A549 (cell line): Measurements from ENCODE around the gene ZFPL1. TPM values are rescaled to one million over a fixed set of nuclear protein-coding genes. Genes with fewer than 3 reads are reported as not detected.

Source experiments
- ATAC-seq, 2 experiments: fragments of 200-7000 bp in 1 of 2; fragments of >200 bp in 1 of 2; cut with Nextera tagmentation in 1 of 2; cut with Tn5 transposase in 1 of 2; 3 replicates each; pipeline versions ENCODE4 v1.8.0 to v1.9.1; 2018 to 2020; ENCODE audit warnings: mild to moderate bottlenecking in 1 of 2, moderate library complexity in 1 of 2
- CTCF ChIA-PET: fragments of 300-600 bp; sonication (Branson Sonifier 250); formaldehyde crosslinking; extraction: SDS; loops from one replicate; lab custom pipeline; 2021; ENCODE audit warnings: antibody characterized with exemption, inconsistent platforms; lab: Yijun Ruan, JAX
- POLR2A ChIA-PET: fragments of 350-600 bp; formaldehyde crosslinking; extraction: SDS; loops from one replicate; lab custom pipeline; 2021; ENCODE audit warnings: antibody characterized with exemption, inconsistent platforms; lab: Yijun Ruan, JAX
- DNase-seq, 2 experiments: peaks; one replicate each; pipeline versions ENCODE4 v3.0.0 to v3.0.0-alpha.2; 2011 to 2016; ENCODE audit warnings: low read depth in 1 of 2, low spot score in 1 of 2
- FAIRE-seq: peaks from 2 replicates; lab custom pipeline; 2011; peaks lifted over from hg19 to GRCh38; lab: Jason Lieb, UNC
- H3K27ac ChIP-seq, 2 experiments: fragments of >200 bp; sonication (Bioruptor Twin); formaldehyde crosslinking; 3 replicates each; pipeline ENCODE4 v1.5.1; 2016 to 2017
- H3K4me1 ChIP-seq: fragments of >200 bp; sonication (Bioruptor Twin); formaldehyde crosslinking; 3 replicates; pipeline ENCODE4 v1.6.1; 2016
- H3K4me2 ChIP-seq: fragments of >200 bp; sonication (Bioruptor Twin); formaldehyde crosslinking; 3 replicates; pipeline ENCODE4 v1.6.1; 2016
- H3K4me3 ChIP-seq: fragments of >200 bp; sonication (Bioruptor Twin); formaldehyde crosslinking; 3 replicates; pipeline ENCODE4 v1.5.1; 2016
- H3K9me3 ChIP-seq: fragments of >200 bp; sonication (Bioruptor Twin); formaldehyde crosslinking; 3 replicates; pipeline ENCODE4 v1.6.1; 2016
- BHLHE40 ChIP-seq: IDR thresholded peaks from 2 replicates; pipeline ENCODE4 v1.6.1; 2012; ENCODE audit warnings: low read depth, low read length, inconsistent platforms
- CBX2 ChIP-seq: fragments of 200-600 bp; sonication (generic); IDR thresholded peaks from 2 replicates; pipeline ENCODE4 v1.6.1; 2016; ENCODE audit warnings: low read depth, mild to moderate bottlenecking, borderline replicate concordance
- CEBPB ChIP-seq, 2 experiments: fragments of >200 bp in 1 of 2; sonication (Bioruptor Twin) in 1 of 2; formaldehyde crosslinking in 1 of 2; IDR thresholded peaks; 2 replicates each; pipeline ENCODE4 v1.6.1; 2012 to 2016
- CHD4 ChIP-seq: fragments of 200-600 bp; sonication (generic); IDR thresholded peaks from 2 replicates; pipeline ENCODE4 v1.6.1; 2016; ENCODE audit warnings: antibody characterized with exemption, mild to moderate bottlenecking, borderline replicate concordance
- FOSL2 ChIP-seq, 2 experiments: fragments of 450-650 bp in 1 of 2; fragments of >200 bp in 1 of 2; sonication (Bioruptor Twin) in 1 of 2; formaldehyde crosslinking; IDR thresholded peaks; 2 replicates each; pipeline versions ENCODE4 v1.5.0 to v1.6.1; 2016 to 2020; ENCODE audit warnings: mild to moderate bottlenecking in 1 of 2, moderate library complexity in 1 of 2
- FOXS1 ChIP-seq: fragments of 250-450 bp; sonication (Bioruptor Pico); IDR thresholded peaks from 2 replicates; pipeline ENCODE4 v1.5.0; 2020; ENCODE audit warnings: mild to moderate bottlenecking, moderate library complexity
- GATA3 ChIP-seq: IDR thresholded peaks from 2 replicates; pipeline ENCODE4 v1.6.1; 2012; ENCODE audit warnings: borderline replicate concordance
- HOXA7 ChIP-seq: fragments of 250-450 bp; sonication (Bioruptor Pico); IDR thresholded peaks from 2 replicates; pipeline ENCODE4 v1.5.0; 2020; ENCODE audit warnings: mild to moderate bottlenecking, moderate library complexity
- HOXB5 ChIP-seq: fragments of 250-450 bp; sonication (Bioruptor Pico); IDR thresholded peaks from 2 replicates; pipeline ENCODE4 v1.5.0; 2020; ENCODE audit warnings: mild to moderate bottlenecking, moderate library complexity
- KDM5A ChIP-seq: fragments of 200-600 bp; sonication (generic); IDR thresholded peaks from 2 replicates; pipeline ENCODE4 v1.6.1; 2016; ENCODE audit warnings: antibody characterized with exemption, mild to moderate bottlenecking
- MYC ChIP-seq: IDR thresholded peaks from 2 replicates; pipeline ENCODE4 v1.6.1; 2012; ENCODE audit warnings: mild to moderate bottlenecking, inconsistent platforms, low read length, improper control_type of control experiment, borderline replicate concordance
- NPAS2 ChIP-seq: fragments of 250-450 bp; sonication (Bioruptor Pico); IDR thresholded peaks from 2 replicates; pipeline ENCODE4 v1.8.0; 2022; ENCODE audit warnings: mild to moderate bottlenecking, moderate library complexity, borderline replicate concordance
- POLR2A ChIP-seq: IDR thresholded peaks from 2 replicates; pipeline ENCODE4 v1.6.1; 2012; ENCODE audit warnings: mild to moderate bottlenecking, low read length
- RAD21 ChIP-seq, 2 experiments: fragments of >200 bp in 1 of 2; sonication (Bioruptor Twin) in 1 of 2; formaldehyde crosslinking in 1 of 2; IDR thresholded peaks in 1 of 2; conservative IDR thresholded peaks in 1 of 2; 2 replicates in 1 of 2; 3 replicates in 1 of 2; pipeline ENCODE4 v1.6.1; 2012 to 2018; ENCODE audit warnings: inconsistent platforms in 1 of 2
- RCOR1 ChIP-seq: fragments of 150-350 bp; IDR thresholded peaks from 2 replicates; pipeline ENCODE4 v1.6.1; 2014; ENCODE audit warnings: antibody characterized with exemption, low read length, low read depth
- RFX5 ChIP-seq: fragments of 450-650 bp; IDR thresholded peaks from 2 replicates; pipeline ENCODE4 v1.7.1; 2014; ENCODE audit warnings: antibody characterized with exemption, mild to moderate bottlenecking, moderate library complexity
- RNF2 ChIP-seq: fragments of 200-600 bp; sonication (generic); IDR thresholded peaks from 2 replicates; pipeline ENCODE4 v1.6.1; 2016; ENCODE audit warnings: low read depth, mild to moderate bottlenecking, antibody characterized with exemption, moderate library complexity, borderline replicate concordance
- SMC3 ChIP-seq: fragments of >200 bp; sonication (Bioruptor Twin); formaldehyde crosslinking; IDR thresholded peaks from 3 replicates; pipeline ENCODE4 v1.6.1; 2018; ENCODE audit warnings: inconsistent platforms
- TFCP2L1 ChIP-seq: fragments of 250-450 bp; sonication (Bioruptor Pico); IDR thresholded peaks from 2 replicates; pipeline ENCODE4 v1.5.0; 2021; ENCODE audit warnings: mild to moderate bottlenecking
- WGBS: methylation state at CpG from one replicate; pipeline ENCODE4 v1.1.6; 2017; ENCODE audit errors: missing lambda C conversion rate; 5-methylcytosine and 5-hydroxymethylcytosine counted together
- polyA plus RNA-seq, 4 experiments: library from polyadenylated mRNA; depleted of rRNA in 3 of 4; stranded (reverse); fragments of >200 nt; fragmentation: RNase III in 1 of 4; extraction: RNeasy Plus Mini Kit Qiagen cat#74134 plus additional on column Dnase treatment in 1 of 4; gene quantifications; 2 replicates in 3 of 4; 3 replicates in 1 of 4; pipeline ENCODE4 v1.2.3, GENCODE V29; 2011 to 2017
- TF ChIP-seq, protein P1 (sequence below): fragments of 450-650 bp; IDR thresholded peaks from 2 replicates; pipeline ENCODE4 v1.6.1; 2014; ENCODE audit warnings: antibody characterized with exemption
- TF ChIP-seq, protein P2 (sequence below): fragments of >200 bp; sonication (Bioruptor Twin); formaldehyde crosslinking; IDR thresholded peaks from 3 replicates; pipeline ENCODE4 v1.5.1; 2016
- TF ChIP-seq, protein P3 (sequence below): IDR thresholded peaks from 2 replicates; pipeline ENCODE4 v1.6.1; 2012; ENCODE audit warnings: low read depth, borderline replicate concordance
- TF ChIP-seq, protein P4 (sequence below): fragments of 150-350 bp; IDR thresholded peaks from 2 replicates; pipeline ENCODE4 v1.6.1; 2014; ENCODE audit warnings: low read depth, mild to moderate bottlenecking, low read length
- TF ChIP-seq, protein P5 (sequence below): IDR thresholded peaks from 2 replicates; pipeline ENCODE4 v1.6.1; 2012
- TF ChIP-seq, protein P6 (sequence below): fragments of 250-450 bp; sonication (Bioruptor Pico); IDR thresholded peaks from 2 replicates; pipeline ENCODE4 v1.5.0; 2021; ENCODE audit warnings: mild to moderate bottlenecking, moderate library complexity, borderline replicate concordance

ZFPL1 gene
- polyA plus RNA-seq, 2 of the 4 experiments (the other 2 are of a cell fraction) = 30.1 to 31.7 TPM

DNA sequence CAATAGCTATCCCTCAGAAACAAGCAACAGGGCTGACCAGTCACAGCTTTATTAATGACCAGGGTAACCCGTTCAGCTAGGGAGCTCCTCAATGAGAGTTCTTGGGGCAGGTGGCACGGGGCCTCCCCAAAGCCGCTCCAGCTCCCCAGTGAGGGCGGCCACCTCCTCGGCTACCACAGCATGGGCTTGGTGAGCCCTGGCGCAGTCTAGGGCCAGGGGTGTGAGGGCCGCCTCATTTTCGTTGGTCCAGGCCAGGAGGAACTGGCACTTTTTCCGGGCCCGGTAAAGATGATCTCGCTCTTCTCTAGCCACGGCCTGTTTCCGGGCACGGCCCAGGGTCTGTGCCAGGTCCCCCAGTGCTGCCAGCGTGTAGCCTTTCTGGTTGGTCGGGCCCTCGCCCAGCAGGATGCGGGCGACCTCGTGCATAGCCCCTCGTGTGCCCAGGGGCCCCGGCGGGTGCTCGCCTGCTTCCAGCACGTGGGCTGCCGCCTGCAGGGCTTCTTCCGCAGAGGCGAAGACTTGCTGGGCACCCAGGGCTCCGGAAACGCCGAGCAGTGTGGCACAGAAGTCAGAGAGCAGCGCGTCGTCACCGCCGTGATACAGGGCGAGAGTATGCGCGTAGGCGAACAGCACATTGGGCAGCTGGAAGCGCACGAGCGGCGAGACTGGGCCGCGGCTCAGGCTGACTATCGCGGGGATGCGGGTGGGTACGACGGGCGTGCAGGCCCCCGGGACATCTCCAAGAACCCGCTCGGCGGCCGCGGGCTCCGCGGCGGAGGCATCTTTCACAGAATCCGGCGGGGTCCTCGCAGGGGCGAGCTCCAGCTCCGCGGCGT lies 32.6 kb downstream of the ZFPL1 start:
- Histone ChIP-seq H3K9me3 (no peaks in the 10 kb centered on the region), H3K4me3 (peak overlapping the region; percentile 86), H3K4me2 (peak overlapping the region; percentile 92), H3K4me1 (peaks cover 34% of the 10 kb centered on the region; the same call in 2 of the 3 replicates), H3K27ac (peak overlapping the region; percentile 93)
- TF ChIP-seq, protein P1, sequence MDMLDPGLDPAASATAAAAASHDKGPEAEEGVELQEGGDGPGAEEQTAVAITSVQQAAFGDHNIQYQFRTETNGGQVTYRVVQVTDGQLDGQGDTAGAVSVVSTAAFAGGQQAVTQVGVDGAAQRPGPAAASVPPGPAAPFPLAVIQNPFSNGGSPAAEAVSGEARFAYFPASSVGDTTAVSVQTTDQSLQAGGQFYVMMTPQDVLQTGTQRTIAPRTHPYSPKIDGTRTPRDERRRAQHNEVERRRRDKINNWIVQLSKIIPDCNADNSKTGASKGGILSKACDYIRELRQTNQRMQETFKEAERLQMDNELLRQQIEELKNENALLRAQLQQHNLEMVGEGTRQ = no peak
- no peak for TF ChIP-seq RFX5
- no peak for TF ChIP-seq MYC
- TF ChIP-seq, protein P2, sequence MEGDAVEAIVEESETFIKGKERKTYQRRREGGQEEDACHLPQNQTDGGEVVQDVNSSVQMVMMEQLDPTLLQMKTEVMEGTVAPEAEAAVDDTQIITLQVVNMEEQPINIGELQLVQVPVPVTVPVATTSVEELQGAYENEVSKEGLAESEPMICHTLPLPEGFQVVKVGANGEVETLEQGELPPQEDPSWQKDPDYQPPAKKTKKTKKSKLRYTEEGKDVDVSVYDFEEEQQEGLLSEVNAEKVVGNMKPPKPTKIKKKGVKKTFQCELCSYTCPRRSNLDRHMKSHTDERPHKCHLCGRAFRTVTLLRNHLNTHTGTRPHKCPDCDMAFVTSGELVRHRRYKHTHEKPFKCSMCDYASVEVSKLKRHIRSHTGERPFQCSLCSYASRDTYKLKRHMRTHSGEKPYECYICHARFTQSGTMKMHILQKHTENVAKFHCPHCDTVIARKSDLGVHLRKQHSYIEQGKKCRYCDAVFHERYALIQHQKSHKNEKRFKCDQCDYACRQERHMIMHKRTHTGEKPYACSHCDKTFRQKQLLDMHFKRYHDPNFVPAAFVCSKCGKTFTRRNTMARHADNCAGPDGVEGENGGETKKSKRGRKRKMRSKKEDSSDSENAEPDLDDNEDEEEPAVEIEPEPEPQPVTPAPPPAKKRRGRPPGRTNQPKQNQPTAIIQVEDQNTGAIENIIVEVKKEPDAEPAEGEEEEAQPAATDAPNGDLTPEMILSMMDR = no peak
- no peak for TF ChIP-seq FOSL2 (IDR thresholded peaks at IDR 0.05)
- no peak for TF ChIP-seq FOSL2 (CRISPR knock-in tag; IDR thresholded peaks at IDR 0.05)
- TF ChIP-seq, protein P3, sequence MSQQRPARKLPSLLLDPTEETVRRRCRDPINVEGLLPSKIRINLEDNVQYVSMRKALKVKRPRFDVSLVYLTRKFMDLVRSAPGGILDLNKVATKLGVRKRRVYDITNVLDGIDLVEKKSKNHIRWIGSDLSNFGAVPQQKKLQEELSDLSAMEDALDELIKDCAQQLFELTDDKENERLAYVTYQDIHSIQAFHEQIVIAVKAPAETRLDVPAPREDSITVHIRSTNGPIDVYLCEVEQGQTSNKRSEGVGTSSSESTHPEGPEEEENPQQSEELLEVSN = peak; percentile 61; the same call in 1 of the 2 replicates
- TF ChIP-seq HOXB5 (CRISPR knock-in tag) = no peak
- no peak for TF ChIP-seq RAD21 (conservative IDR thresholded peaks at IDR 0.05 in 1 of 2, IDR thresholded peaks at IDR 0.05 in 1 of 2)
- TF ChIP-seq, protein P4, sequence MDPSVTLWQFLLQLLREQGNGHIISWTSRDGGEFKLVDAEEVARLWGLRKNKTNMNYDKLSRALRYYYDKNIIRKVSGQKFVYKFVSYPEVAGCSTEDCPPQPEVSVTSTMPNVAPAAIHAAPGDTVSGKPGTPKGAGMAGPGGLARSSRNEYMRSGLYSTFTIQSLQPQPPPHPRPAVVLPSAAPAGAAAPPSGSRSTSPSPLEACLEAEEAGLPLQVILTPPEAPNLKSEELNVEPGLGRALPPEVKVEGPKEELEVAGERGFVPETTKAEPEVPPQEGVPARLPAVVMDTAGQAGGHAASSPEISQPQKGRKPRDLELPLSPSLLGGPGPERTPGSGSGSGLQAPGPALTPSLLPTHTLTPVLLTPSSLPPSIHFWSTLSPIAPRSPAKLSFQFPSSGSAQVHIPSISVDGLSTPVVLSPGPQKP = no peak
- TF ChIP-seq HOXA7 (CRISPR knock-in tag) = no peak
- TF ChIP-seq, protein P5, sequence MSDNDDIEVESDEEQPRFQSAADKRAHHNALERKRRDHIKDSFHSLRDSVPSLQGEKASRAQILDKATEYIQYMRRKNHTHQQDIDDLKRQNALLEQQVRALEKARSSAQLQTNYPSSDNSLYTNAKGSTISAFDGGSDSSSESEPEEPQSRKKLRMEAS = peak; percentile 77
- no peak for TF ChIP-seq CBX2
- TF ChIP-seq POLR2A = peak; percentile 32
- no peak for TF ChIP-seq CEBPB (IDR thresholded peaks at IDR 0.05)
- no peak for TF ChIP-seq NPAS2
- no peak for TF ChIP-seq BHLHE40
- WGBS = 45% methylated on average over 45 of the region's 68 CpGs
- peak in 1 of 2 experiments; percentile 5; a peak in 3 of 6 replicates for ATAC-seq
- ChIA-PET CTCF (interaction anchor here (0.8 to 6.3 kb wide), 15 partner anchors 7 to 329 kb away, joined by 3 to 75 read pairs (median 4); partner anchors contain the start of gene TM7SF2), POLR2A (interaction anchor here (1.2 to 1.5 kb wide), 5 partner anchors 15 to 217 kb away, joined by 3 to 13 read pairs (median 3); partner anchors contain the start of genes DPF2, SNX15 and SYVN1)
- peak in 1 of 2 experiments; percentile 28 for DNase-seq
- FAIRE-seq = no peak

DNA sequence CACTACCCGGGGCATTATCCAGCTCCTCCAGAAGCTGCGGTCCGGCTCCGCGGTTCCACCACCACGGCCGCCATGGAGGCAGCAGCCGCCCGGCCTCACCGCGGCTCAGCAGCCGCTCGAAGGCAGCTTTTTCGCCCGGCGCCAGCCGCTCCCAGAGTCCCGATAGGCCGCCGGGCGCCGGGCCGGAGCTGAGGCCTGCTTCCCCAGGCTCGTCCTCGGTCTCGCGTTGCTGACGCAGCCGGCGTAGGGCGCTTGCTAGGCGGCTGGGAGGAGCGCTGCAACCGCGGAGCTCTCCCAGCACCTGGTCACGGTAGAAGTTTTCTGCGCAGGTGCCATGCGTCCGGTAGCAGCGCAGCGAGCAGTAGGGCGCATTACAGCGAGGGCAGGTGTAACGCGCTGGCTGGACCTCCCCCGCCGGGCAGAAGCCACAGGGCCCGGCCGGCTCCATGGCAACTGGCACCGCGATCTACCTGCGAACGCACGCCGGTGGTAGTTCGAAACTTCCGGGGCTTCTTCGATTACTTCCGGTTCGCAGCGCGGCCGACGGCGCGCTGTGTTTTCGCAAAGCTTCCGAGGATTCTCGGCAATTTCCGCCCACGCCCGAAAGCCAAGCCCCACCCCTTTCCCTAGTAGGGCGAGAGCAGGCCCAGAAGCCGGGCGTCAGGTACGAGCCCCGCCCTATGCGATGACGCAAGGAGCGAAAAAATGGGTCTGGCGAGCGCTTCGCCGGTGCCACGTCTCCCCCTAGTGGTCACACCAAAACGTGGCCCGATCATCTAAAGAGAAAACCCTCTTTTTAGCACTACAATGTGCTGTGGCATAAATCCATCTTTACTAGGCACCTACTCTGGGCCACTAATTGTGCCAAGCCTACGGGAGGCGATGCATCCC lies 33.4 kb downstream of the ZFPL1 start, which contains the start of gene ZNHIT2:
Gene ZNHIT2 (minus strand): TSS at position 496 of the 891 bp plus-strand sequence. CDS start 48 bp downstream, at position 448.
- Histone ChIP-seq H3K4me1 (peaks cover 34% of the 10 kb centered on the region; the same call in 2 of the 3 replicates), H3K4me2 (peak within 1 kb of the TSS; percentile 92), H3K27ac (peak within 1 kb of the TSS; percentile 93), H3K9me3 (no peaks in the 10 kb centered on the region), H3K4me3 (peak within 1 kb of the TSS; percentile 86)
- ChIA-PET CTCF (interaction anchor here (0.7 to 6.3 kb wide), 35 partner anchors 8 to 375 kb away, joined by 3 to 75 read pairs (median 4); partner anchors contain the start of genes ARL2, BATF2, CAPN1 and SYVN1), POLR2A (interaction anchor here (0.6 to 2.0 kb wide), 9 partner anchors 9 to 340 kb away, joined by 3 to 16 read pairs (median 4); partner anchors contain the start of genes CAPN1, DPF2, SNX15 and SYVN1)
- 1% methylated on average over 37 of the region's 89 CpGs for WGBS
- peak; percentile 82 to 98 for DNase-seq
- peak; percentile 61 for FAIRE-seq
- ATAC-seq = peak; percentile 55 to 74
- TF ChIP-seq GATA3 (peak; percentile 46; the same call in 1 of the 2 replicates), CHD4 (no peak), RNF2 (peak; percentile 52; the same call in 1 of the 2 replicates), HOXB5 (CRISPR knock-in tag) (no peak), FOXS1 (CRISPR knock-in tag) (no peak), RCOR1 (no peak), SMC3 (peak; percentile 66), TFCP2L1 (CRISPR knock-in tag) (no peak), KDM5A (peak; percentile 79)
- TF ChIP-seq, protein P3 = 0 out of 2 replicates have a peak, but pooled peaks have one; percentile 48
- TF ChIP-seq, protein P6, sequence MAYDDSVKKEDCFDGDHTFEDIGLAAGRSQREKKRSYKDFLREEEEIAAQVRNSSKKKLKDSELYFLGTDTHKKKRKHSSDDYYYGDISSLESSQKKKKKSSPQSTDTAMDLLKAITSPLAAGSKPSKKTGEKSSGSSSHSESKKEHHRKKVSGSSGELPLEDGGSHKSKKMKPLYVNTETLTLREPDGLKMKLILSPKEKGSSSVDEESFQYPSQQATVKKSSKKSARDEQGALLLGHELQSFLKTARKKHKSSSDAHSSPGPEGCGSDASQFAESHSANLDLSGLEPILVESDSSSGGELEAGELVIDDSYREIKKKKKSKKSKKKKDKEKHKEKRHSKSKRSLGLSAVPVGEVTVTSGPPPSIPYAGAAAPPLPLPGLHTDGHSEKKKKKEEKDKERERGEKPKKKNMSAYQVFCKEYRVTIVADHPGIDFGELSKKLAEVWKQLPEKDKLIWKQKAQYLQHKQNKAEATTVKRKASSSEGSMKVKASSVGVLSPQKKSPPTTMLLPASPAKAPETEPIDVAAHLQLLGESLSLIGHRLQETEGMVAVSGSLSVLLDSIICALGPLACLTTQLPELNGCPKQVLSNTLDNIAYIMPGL (CRISPR knock-in tag) = peak; percentile 95; the same call in 1 of the 2 replicates
